ENCODE results near the gene COLEC11. TPM values are rescaled to one million over a fixed set of nuclear protein-coding genes. Genes with fewer than 3 reads are reported as not detected.

Gene COLEC11
- total and polyA plus RNA-seq, 9 of the 15 experiments (the other 6 are each of a cell fraction or from before 2014, with no cell fraction given) = 0.32 to 4.3 (median 1.8) TPM

- BruUV-seq (replicated peaks) = no TSS peak
- Histone ChIP-seq H3K4me2 (ENCODE audit: insufficient read depth, low read length) (no peak overlapping the region), H3K27ac (ENCODE audit: extremely low read depth, low read depth, low read length) (no peak overlapping the region), H3K4me3 (no peak overlapping the region), H3K9me3 (replicated peaks; ENCODE audit: control insufficient read depth, insufficient read depth, low read depth, low read length) (no peaks in the 10 kb centered on the region), H3K36me3 (ENCODE audit: control insufficient read depth, insufficient read depth, low read length) (no peaks in the 10 kb centered on the region), H2AFZ (ENCODE audit: low read depth, low read length) (no peak overlapping the region), H3K9ac (ENCODE audit: insufficient read depth in 1 of 2, low read depth in 2 of 2, low read length in 2 of 2) (no peak overlapping the region), H3K9me1 (ENCODE audit: control insufficient read depth, insufficient read depth, low read length) (no peaks in the 10 kb centered on the region), H3K27me3 (ENCODE audit: control insufficient read depth in 2 of 2, insufficient read depth in 2 of 2, low read length in 2 of 2) (peaks cover 32 to 47% of the 10 kb centered on the region in 2 experiments), H3K4me1 (replicated peaks in 1 of 2; ENCODE audit: control insufficient read depth in 2 of 2, insufficient read depth in 2 of 2, low read length in 2 of 2) (peaks cover 0 to 3% of the 10 kb centered on the region in 2 experiments; a peak in 1 of 5 replicates), H4K20me1 (replicated peaks; ENCODE audit: control insufficient read depth, insufficient read depth, low read length) (no peaks in the 10 kb centered on the region), H3K79me2 (ENCODE audit: control insufficient read depth, insufficient read depth, low read length) (no peaks in the 10 kb centered on the region)
- ChIA-PET CTCF (ENCODE audit: low intra/inter-chr PET ratio) (no interaction called here), POLR2A (interaction anchor here (1.2 kb wide), 1 partner anchor 20 kb away, joined by 3 read pairs; no protein-coding TSS in a partner anchor)
- in situ Hi-C loops (cut with MboI) = loop anchor here (25.0 kb wide), 1 partner anchor 1553 kb away; no protein-coding TSS in a partner anchor
- 15% methylated on average over 8 of the region's 8 CpGs for WGBS (ENCODE audit: insufficient coverage, low coverage, missing lambda C conversion rate)
- FAIRE-seq (no peak), DNase-seq (ENCODE audit: extremely low read depth in 1 of 4, low spot score in 3 of 4) (no peak), ATAC-seq (no peak)
- intact Hi-C loops (cut with micrococcal nuclease) = no loop called here
- TF ChIP-seq ZNF584 (CRISPR knock-in tag; IDR thresholded peaks at IDR 0.05; ENCODE audit: low read depth) = no peak
- TF ChIP-seq ZBTB33 (CRISPR knock-in tag; IDR thresholded peaks at IDR 0.05) = no peak
- TF ChIP-seq SIN3B (IDR thresholded peaks at IDR 0.05; ENCODE audit: low read depth) = no peak
- no peak for TF ChIP-seq JUND (IDR thresholded peaks at IDR 0.05; ENCODE audit: borderline replicate concordance, low read depth, low read length)
- no peak for TF ChIP-seq JUND (tag; IDR thresholded peaks at IDR 0.05; ENCODE audit: borderline replicate concordance, low read depth, low read length)
- TF ChIP-seq XRCC5 (IDR thresholded peaks at IDR 0.05; ENCODE audit: low read depth, low read length) = no peak
- TF ChIP-seq ZFP91 (CRISPR knock-in tag; IDR thresholded peaks at IDR 0.05) = no peak
- no peak for TF ChIP-seq ZNF592 (IDR thresholded peaks at IDR 0.05)
These were observed 70.0 kb downstream of the COLEC11 start for GRCh38 chr2:3664925-3665324.
